ENCODE results near the gene FASTK. TPM values are rescaled to one million over a fixed set of nuclear protein-coding genes. Genes with fewer than 3 reads are reported as not detected.

FASTK gene
- total and polyA plus RNA-seq, 12 donors: 65.0 to 246 (median 77.1) TPM

DNA sequence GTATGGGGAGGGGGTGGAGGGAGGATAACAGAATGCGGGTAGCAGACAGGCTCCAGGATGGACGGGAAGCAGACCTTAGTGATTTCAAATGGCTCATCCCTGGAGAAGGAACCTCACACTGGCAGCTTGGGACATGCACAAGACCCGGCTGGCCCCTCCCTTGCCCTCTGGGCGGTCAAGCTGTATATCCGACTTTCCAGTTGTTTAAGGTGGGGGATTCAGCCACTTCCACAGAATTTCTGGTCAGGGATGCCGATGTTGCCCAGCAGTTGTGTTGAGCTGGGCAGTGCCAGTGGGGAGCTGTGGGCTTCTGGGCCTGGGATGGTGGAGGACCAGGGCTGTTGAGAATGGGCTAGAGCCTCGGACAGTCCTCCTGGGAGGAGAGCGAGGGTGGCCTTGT lies 48.1 kb upstream of the FASTK start:
- TF ChIP-seq, protein P1, sequence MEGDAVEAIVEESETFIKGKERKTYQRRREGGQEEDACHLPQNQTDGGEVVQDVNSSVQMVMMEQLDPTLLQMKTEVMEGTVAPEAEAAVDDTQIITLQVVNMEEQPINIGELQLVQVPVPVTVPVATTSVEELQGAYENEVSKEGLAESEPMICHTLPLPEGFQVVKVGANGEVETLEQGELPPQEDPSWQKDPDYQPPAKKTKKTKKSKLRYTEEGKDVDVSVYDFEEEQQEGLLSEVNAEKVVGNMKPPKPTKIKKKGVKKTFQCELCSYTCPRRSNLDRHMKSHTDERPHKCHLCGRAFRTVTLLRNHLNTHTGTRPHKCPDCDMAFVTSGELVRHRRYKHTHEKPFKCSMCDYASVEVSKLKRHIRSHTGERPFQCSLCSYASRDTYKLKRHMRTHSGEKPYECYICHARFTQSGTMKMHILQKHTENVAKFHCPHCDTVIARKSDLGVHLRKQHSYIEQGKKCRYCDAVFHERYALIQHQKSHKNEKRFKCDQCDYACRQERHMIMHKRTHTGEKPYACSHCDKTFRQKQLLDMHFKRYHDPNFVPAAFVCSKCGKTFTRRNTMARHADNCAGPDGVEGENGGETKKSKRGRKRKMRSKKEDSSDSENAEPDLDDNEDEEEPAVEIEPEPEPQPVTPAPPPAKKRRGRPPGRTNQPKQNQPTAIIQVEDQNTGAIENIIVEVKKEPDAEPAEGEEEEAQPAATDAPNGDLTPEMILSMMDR (IDR thresholded peaks at IDR 0.05): no peak
- no peaks in the 10 kb centered on the region for H3K27me3 ChIP-seq
- peaks cover 0 to 74% (median 4%) of the 10 kb centered on the region in 9 donors for H3K36me3 ChIP-seq
- no peaks in the 10 kb centered on the region for H3K9me3 ChIP-seq
- H3K27ac ChIP-seq: no peak overlapping the region
- no peak overlapping the region for H3K4me3 ChIP-seq
- 90 to 96% methylated on average over 8 of the region's 8 CpGs for WGBS, 2 donors
- DNase-seq: no peak
- intact Hi-C loops (cut with DNase I): loop anchor here in 6 of 10 donors (5.0 to 10.0 kb wide), 3 partner anchors 44 to 176 kb away; partner anchors contain the start of gene SMARCD3 (in 5 of the 6)
- H3K4me1 ChIP-seq: peaks cover 0 to 28% (median 16%) of the 10 kb centered on the region in 9 donors
- ATAC-seq: no peak

DNA sequence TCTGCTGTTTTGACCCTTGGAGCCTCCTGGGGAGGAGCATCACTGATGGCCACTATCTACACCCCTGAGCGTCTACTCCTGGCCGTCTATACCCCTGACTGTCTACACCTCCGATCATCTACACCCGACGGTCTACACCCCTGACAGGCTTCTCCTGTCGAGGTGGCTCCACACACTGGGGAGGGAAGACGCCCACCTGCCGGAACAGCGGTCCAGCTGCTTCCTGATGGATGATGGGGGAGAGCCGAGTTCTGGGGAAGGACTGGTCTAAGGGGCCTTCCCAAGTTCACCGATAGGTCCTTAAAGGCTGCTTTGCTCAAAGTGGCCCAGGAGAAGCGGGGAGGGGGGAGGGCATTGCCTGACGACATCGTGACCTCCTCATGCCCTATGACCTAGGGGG lies 47.5 kb upstream of the FASTK start:
- ATAC-seq: no peak
- 82% methylated on average over 14 of the region's 14 CpGs for WGBS, 2 donors
- DNase-seq: no peak
- H3K4me3 ChIP-seq: no peak overlapping the region
- H3K4me1 ChIP-seq: peaks cover 0 to 28% (median 16%) of the 10 kb centered on the region in 9 donors
- no peaks in the 10 kb centered on the region for H3K9me3 ChIP-seq
- no peaks in the 10 kb centered on the region for H3K27me3 ChIP-seq
- intact Hi-C loops (cut with DNase I): loop anchor here in 6 of 10 donors (5.0 to 10.0 kb wide), 3 partner anchors 44 to 177 kb away; partner anchors contain the start of gene SMARCD3 (in 5 of the 6)
- TF ChIP-seq, protein P1 (IDR thresholded peaks at IDR 0.05): no peak
- H3K36me3 ChIP-seq: peaks cover 0 to 74% (median 7%) of the 10 kb centered on the region in 9 donors
- H3K27ac ChIP-seq: no peak overlapping the region

DNA sequence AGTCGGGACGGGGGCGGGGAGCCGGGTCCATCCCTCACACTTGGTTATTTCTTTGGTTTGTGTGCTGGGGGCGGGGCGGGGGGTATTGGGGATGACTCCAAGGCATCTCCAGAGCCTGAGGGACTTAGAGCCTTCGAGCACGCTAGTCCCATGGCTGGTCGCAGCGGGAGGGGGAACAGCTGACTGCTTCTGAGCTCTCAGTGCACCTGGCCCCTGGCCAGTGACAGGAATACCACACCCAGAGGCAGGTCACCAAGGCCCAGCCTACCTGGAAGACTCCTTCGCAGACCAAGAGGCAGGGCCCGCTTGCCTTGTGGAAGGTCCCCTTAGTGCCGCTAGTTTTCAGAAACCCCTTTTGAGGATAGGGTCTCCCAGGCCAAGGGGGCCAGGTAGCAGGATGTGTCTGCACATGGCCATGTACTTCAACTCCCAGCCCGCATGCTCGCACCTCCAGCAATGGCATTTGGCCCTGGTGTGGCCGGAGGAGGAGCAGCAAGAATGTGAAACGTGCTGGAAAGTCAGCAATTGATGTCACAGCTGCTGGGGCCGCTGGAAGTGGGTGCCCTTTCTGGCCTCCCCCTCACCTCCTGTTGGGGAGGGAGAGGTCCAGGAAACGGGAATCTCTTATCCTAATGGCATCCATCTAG lies 46.0 kb upstream of the FASTK start:
- Histone ChIP-seq H3K4me1 (peaks cover 3 to 28% (median 15%) of the 10 kb centered on the region in 9 donors), H3K4me3 (peak overlapping the region in 2 of 10 donors; percentile 63 to 65), H3K27ac (no peak overlapping the region), H3K27me3 (no peaks in the 10 kb centered on the region), H3K9me3 (no peaks in the 10 kb centered on the region), H3K36me3 (peaks cover 0 to 71% (median 13%) of the 10 kb centered on the region in 9 donors)
- 68 to 73% methylated on average over 19 of the region's 19 CpGs for WGBS, 2 donors
- intact Hi-C loops (cut with DNase I): loop anchor here in 6 of 10 donors (5.0 to 10.0 kb wide), 3 partner anchors 46 to 178 kb away; partner anchors contain the start of gene SMARCD3 (in 5 of the 6)
- ATAC-seq: no peak
- DNase-seq: no peak
- TF ChIP-seq, protein P1 (IDR thresholded peaks at IDR 0.05): no peak

DNA sequence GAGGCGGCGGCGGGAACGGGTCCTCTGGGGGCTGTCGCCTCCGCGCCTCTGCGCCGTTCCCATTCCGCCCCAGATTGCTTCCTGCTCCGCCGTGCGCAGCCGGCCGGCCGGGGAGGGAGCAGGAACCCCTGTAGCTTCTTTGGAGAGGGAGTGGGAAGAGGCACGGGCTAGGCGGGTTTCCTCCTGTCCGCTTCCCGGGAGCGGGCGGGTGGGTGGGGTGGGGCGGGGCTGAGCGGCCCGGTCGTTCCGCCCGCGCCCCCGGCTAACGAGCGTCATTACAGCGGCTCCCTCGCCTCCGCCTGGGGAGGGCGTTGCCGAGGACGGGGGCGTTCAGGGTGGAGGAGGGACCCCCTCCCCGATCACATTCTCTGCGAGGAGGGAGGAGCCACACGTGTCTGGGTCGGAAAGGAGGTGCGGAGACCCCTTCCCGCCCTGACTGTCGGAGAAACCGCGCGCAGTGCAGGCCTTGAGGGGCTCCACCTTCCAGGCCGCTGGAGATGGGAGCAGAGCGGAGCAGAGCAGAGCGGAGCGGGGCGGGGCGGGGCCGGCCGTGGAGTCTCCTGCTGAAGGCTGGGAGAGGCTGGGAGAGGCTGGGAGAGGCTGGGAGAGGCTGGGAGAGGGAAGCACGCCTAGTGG lies 45.4 kb upstream of the FASTK start:
- H3K27ac ChIP-seq: peak overlapping the region in 5 of 10 donors; percentile 38 to 58 (median 55)
- H3K4me3 ChIP-seq: peak overlapping the region in 9 of 10 donors; percentile 23 to 65 (median 59)
- H3K9me3 ChIP-seq: no peaks in the 10 kb centered on the region
- intact Hi-C loops (cut with DNase I): loop anchor here (1.0 to 10.0 kb wide), 8 partner anchors 45 to 179 kb away; partner anchors contain the start of gene SMARCD3 (in 5 of the 10)
- peaks cover 0 to 72% (median 14%) of the 10 kb centered on the region in 9 donors for H3K36me3 ChIP-seq
- TF ChIP-seq, protein P1 (IDR thresholded peaks at IDR 0.05): no peak
- peak; percentile 14 to 47 (median 38) for ATAC-seq
- peaks cover 3 to 28% (median 15%) of the 10 kb centered on the region in 9 donors for H3K4me1 ChIP-seq
- WGBS, 2 donors: 7 to 14% methylated on average over 53 to 58 of the region's 58 CpGs
- H3K27me3 ChIP-seq: no peaks in the 10 kb centered on the region
- no peak for DNase-seq
